Measurements from ENCODE around the gene LRRC14B.
"Not testable (repeated sequence)": the region's sequence is repeated elsewhere in the genome, so short reads cannot be mapped to it uniquely, and the experiment has no call there.

GRCh38 chr5:245717-246116 is 54.4 kb downstream of the LRRC14B start:
- TF ChIP-seq POLR2A, CTCF, POLR2AphosphoS5 (IDR thresholded peaks at IDR 0.05): not testable (repeated sequence)

Measured in breast epithelium (tissue), 3 donors.